H1 (cell line): Measurements from ENCODE around the gene WWP2. TPM values are rescaled to one million over a fixed set of nuclear protein-coding genes. Genes with fewer than 3 reads are reported as not detected.

Experiments
- CTCF ChIA-PET: fragments of 300-600 bp; sonication (Branson Sonifier 250); formaldehyde crosslinking; loops from one replicate; lab custom pipeline; 2021; ENCODE audit not compliant: partially characterized antibody; lab: Charles Lee
- POLR2A ChIA-PET: fragments of 300-600 bp; sonication (Branson Sonifier 250); formaldehyde crosslinking; loops from one replicate; lab custom pipeline; 2021; ENCODE audit warnings: inconsistent platforms; ENCODE audit not compliant: partially characterized antibody; lab: Charles Lee
- DNase-seq, 2 experiments: peaks; one replicate each; pipeline versions ENCODE4 v3.0.0 to v3.0.0-alpha.2; 2010 to 2022; ENCODE audit warnings: low spot score in 2 of 2, low read depth in 1 of 2, mixed read lengths in 1 of 2
- FAIRE-seq: peaks from 2 replicates; lab custom pipeline; 2011; peaks lifted over from hg19 to GRCh38; lab: Jason Lieb, UNC
- H2AFZ ChIP-seq: 2 replicates; pipeline ENCODE4 v1.8.1; 2012; ENCODE audit warnings: low read length, inconsistent platforms
- H2AK5ac ChIP-seq: 2 replicates; pipeline ENCODE4 v1.6.1; 2013; ENCODE audit warnings: low read depth, low read length
- H2BK120ac ChIP-seq: replicated peaks from 2 replicates; pipeline ENCODE3; 2013; ENCODE audit warnings: low read depth, low read length, inconsistent platforms
- H2BK12ac ChIP-seq: 2 replicates; pipeline ENCODE4 v1.6.1; 2013; ENCODE audit warnings: low read depth, low read length
- H2BK15ac ChIP-seq: 2 replicates; pipeline ENCODE4 v1.6.1; 2013; ENCODE audit warnings: low read length
- H2BK20ac ChIP-seq: 2 replicates; pipeline ENCODE4 v1.6.1; 2013; ENCODE audit warnings: low read length
- H2BK5ac ChIP-seq: 2 replicates; pipeline ENCODE4 v1.6.1; 2013; ENCODE audit warnings: low read depth, low read length
- H3K14ac ChIP-seq: 2 replicates; pipeline ENCODE4 v1.6.1; 2013; ENCODE audit warnings: inconsistent platforms; ENCODE audit not compliant: insufficient read length
- H3K18ac ChIP-seq: 2 replicates; pipeline ENCODE4 v1.6.1; 2013; ENCODE audit warnings: low read length; ENCODE audit errors: extremely low read depth
- H3K23ac ChIP-seq: 2 replicates; pipeline ENCODE4 v1.6.1; 2013; ENCODE audit warnings: inconsistent platforms; ENCODE audit not compliant: insufficient read length
- H3K23me2 ChIP-seq: 2 replicates; pipeline ENCODE4 v1.6.1; 2013; ENCODE audit warnings: low read depth, low read length
- H3K27ac ChIP-seq: 2 replicates; pipeline ENCODE4 v1.6.1; 2011; ENCODE audit warnings: low read depth, low read length, inconsistent platforms
- H3K27me3 ChIP-seq, 4 experiments: replicated peaks in 1 of 4; 1 replicate in 1 of 4; 2 replicates in 3 of 4; pipeline versions ENCODE4 v1.6.1 to v1.8.1; 2011 to 2013; ENCODE audit warnings: low read length in 3 of 4, mild to moderate bottlenecking in 3 of 4, inconsistent platforms in 2 of 4, mixed read lengths in 2 of 4, moderate library complexity in 1 of 4; ENCODE audit not compliant: control insufficient read depth in 3 of 4, insufficient read depth in 3 of 4; ENCODE audit errors: extremely low read depth in 1 of 4
- H3K36me3 ChIP-seq, 4 experiments: 2 replicates each; pipeline versions ENCODE4 v1.6.1 to v1.8.1; 2011 to 2013; ENCODE audit warnings: mild to moderate bottlenecking in 4 of 4, low read length in 3 of 4, moderate library complexity in 2 of 4, control low read depth in 1 of 4, inconsistent platforms in 1 of 4; ENCODE audit not compliant: insufficient read depth in 4 of 4, control insufficient read depth in 2 of 4
- H3K4ac ChIP-seq: replicated peaks from 2 replicates; pipeline ENCODE3; 2013; ENCODE audit warnings: low read length, low read depth, mixed read lengths, inconsistent platforms; ENCODE audit not compliant: insufficient read length
- H3K4me1 ChIP-seq, 4 experiments: replicated peaks in 1 of 4; 1 replicate in 1 of 4; 2 replicates in 3 of 4; pipeline versions ENCODE4 v1.6.1 to v1.8.1; 2011 to 2013; ENCODE audit warnings: low read length in 3 of 4, inconsistent platforms in 2 of 4, mixed read lengths in 1 of 4; ENCODE audit not compliant: insufficient read depth in 4 of 4, control insufficient read depth in 3 of 4
- H3K4me2 ChIP-seq, 2 experiments: 2 replicates each; pipeline versions ENCODE4 v1.6.1 to v1.8.1; 2011 to 2013; ENCODE audit warnings: low read depth in 2 of 2, low read length in 2 of 2, control low read depth in 1 of 2, inconsistent platforms in 1 of 2, mild to moderate bottlenecking in 1 of 2; ENCODE audit not compliant: insufficient read depth in 1 of 2
- H3K4me3 ChIP-seq, 4 experiments: fragments of 200-600, 300-600 bp in 1 of 4; sonication (generic), shearing (Covaris generic), sonication (Bioruptor Twin) in 1 of 4; 2 replicates each; pipeline versions ENCODE4 v1.5.1 to v1.8.1; 2011 to 2016; ENCODE audit warnings: low read length in 4 of 4, low read depth in 3 of 4, control low read depth in 2 of 4, inconsistent platforms in 2 of 4, mild to moderate bottlenecking in 2 of 4, mixed read lengths in 1 of 4, moderate library complexity in 1 of 4; ENCODE audit not compliant: insufficient read depth in 2 of 4; ENCODE audit errors: extremely low read depth in 1 of 4
- H3K56ac ChIP-seq: replicated peaks from 2 replicates; pipeline ENCODE3; 2013; ENCODE audit warnings: low read depth, mild to moderate bottlenecking, mixed read lengths, low read length, inconsistent platforms; ENCODE audit not compliant: insufficient read length
- H3K79me1 ChIP-seq: 2 replicates; pipeline ENCODE4 v1.6.1; 2013; ENCODE audit warnings: low read depth, low read length, control low read depth
- H3K79me2 ChIP-seq, 2 experiments: 2 replicates each; pipeline versions ENCODE4 v1.6.1 to v1.8.1; 2012 to 2013; ENCODE audit warnings: low read length in 2 of 2, mild to moderate bottlenecking in 2 of 2, inconsistent platforms in 1 of 2; ENCODE audit not compliant: insufficient read depth in 2 of 2, control insufficient read depth in 1 of 2
- H3K9ac ChIP-seq, 4 experiments: replicated peaks in 1 of 4; 1 replicate in 1 of 4; 2 replicates in 3 of 4; pipeline versions ENCODE4 v1.6.1 to v1.8.1; 2011 to 2013; ENCODE audit warnings: low read depth in 3 of 4, low read length in 3 of 4, control low read depth in 2 of 4, mild to moderate bottlenecking in 2 of 4, moderate library complexity in 2 of 4, inconsistent platforms in 1 of 4; ENCODE audit errors: extremely low read depth in 1 of 4
- H3K9me3 ChIP-seq, 2 experiments: 2 replicates each; pipeline versions ENCODE4 v1.6.1 to v1.8.1; 2012 to 2013; ENCODE audit warnings: mild to moderate bottlenecking in 2 of 2, moderate library complexity in 2 of 2, control low read depth in 1 of 2, inconsistent platforms in 1 of 2, low read depth in 1 of 2, low read length in 1 of 2, mixed read lengths in 1 of 2; ENCODE audit not compliant: insufficient read depth in 2 of 2
- H4K20me1 ChIP-seq, 2 experiments: replicated peaks in 1 of 2; 2 replicates each; pipeline versions ENCODE3 to v1.8.1; 2011 to 2013; ENCODE audit warnings: inconsistent platforms in 2 of 2, low read length in 2 of 2, mild to moderate bottlenecking in 1 of 2; ENCODE audit not compliant: insufficient read depth in 2 of 2, control insufficient read depth in 1 of 2
- H4K5ac ChIP-seq: 2 replicates; pipeline ENCODE4 v1.6.1; 2013; ENCODE audit warnings: low read length, low read depth, mixed read lengths, inconsistent platforms; ENCODE audit not compliant: insufficient read length
- H4K8ac ChIP-seq: 2 replicates; pipeline ENCODE4 v1.8.0; 2013; ENCODE audit warnings: mild to moderate bottlenecking, moderate library complexity, low read length, inconsistent platforms; ENCODE audit not compliant: insufficient read depth; ENCODE audit errors: extremely low read depth
- H4K91ac ChIP-seq: replicated peaks from 2 replicates; pipeline ENCODE3; 2013; ENCODE audit warnings: low read length, mixed read lengths, inconsistent platforms; ENCODE audit not compliant: insufficient read length
- BRCA1 ChIP-seq: IDR thresholded peaks from 2 replicates; pipeline ENCODE4 v1.6.1; 2012; ENCODE audit warnings: low read depth, low read length, improper control_type of control experiment
- KDM5A ChIP-seq: fragments of 200-600 bp; IDR thresholded peaks from 2 replicates; pipeline ENCODE4 v1.7.1; 2012; ENCODE audit warnings: mild to moderate bottlenecking, low read length, inconsistent platforms, mixed read lengths
- SIX5 ChIP-seq: IDR thresholded peaks from 2 replicates; pipeline ENCODE4 v1.6.1; 2011; ENCODE audit warnings: mild to moderate bottlenecking, low read depth, low read length
- TBP ChIP-seq: IDR thresholded peaks from 2 replicates; pipeline ENCODE4 v1.6.1; 2011; ENCODE audit warnings: low read depth, low read length, improper control_type of control experiment
- WGBS, 2 experiments: shearing (Covaris generic) in 1 of 2; methylation state at CpG; one replicate each; pipeline versions ENCODE4 v1.1.6 to v1.1.7; 2013 to 2015; ENCODE audit warnings: low lambda C conversion rate in 2 of 2, mixed read lengths in 2 of 2, inconsistent platforms in 1 of 2, low coverage in 1 of 2, missing lambda C conversion rate in 1 of 2; ENCODE audit not compliant: insufficient replicate concordance in 2 of 2, insufficient coverage in 1 of 2, insufficient read length in 1 of 2; ENCODE audit errors: extremely low coverage in 1 of 2, missing lambda C conversion rate in 1 of 2; 5-methylcytosine and 5-hydroxymethylcytosine counted together
- polyA plus RNA-seq, 7 experiments: library from polyadenylated mRNA; depleted of rRNA in 3 of 7; stranded (reverse) in 5 of 7; unstranded in 2 of 7; fragments of >200 nt in 5 of 7; fragments of 200-250 nt in 2 of 7; gene quantifications; 1 replicate in 5 of 7; 2 replicates in 1 of 7; 4 replicates in 1 of 7; pipeline versions ENCODE4 v1.2.1 to v1.2.3, GENCODE V29; 2011 to 2013; ENCODE audit warnings: missing spikeins in 2 of 7, mixed read lengths in 2 of 7
- total RNA-seq: library from RNA; stranded (reverse); fragmentation: NEBNext Ultra II Directional; extraction: Animal tissue kit (Norgen Biotek cat#: 25700); gene quantifications from 2 replicates; pipeline ENCODE4 v1.2.1, GENCODE V29; 2021

WWP2 gene
- total and polyA plus RNA-seq, 2 of the 8 experiments (the other 6 are each of a cell fraction or from before 2014, with no cell fraction given), result 14.1 to 42.2 TPM

DNA sequence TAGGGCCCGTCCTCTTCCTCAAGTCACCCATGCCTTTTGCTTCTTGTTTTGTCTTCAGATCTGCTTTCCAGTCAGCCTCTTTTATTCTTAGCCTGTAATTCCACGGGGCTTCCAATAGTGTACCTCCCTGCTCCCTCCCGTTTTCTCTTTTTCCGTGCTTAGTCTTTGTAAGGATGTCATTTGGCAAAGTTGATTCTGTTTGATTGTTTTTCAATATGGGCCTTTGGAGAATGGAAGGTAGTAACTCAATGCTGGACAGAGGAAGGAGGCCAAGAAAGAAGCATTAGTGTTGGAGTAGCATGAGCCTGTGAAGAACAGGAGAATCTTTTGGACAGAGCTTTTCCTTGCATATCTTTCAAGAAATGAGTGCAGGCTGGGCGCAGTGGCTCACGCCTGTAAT, 6.5 kb downstream of the WWP2 start:
- no peak overlapping the region for H3K23ac ChIP-seq
- no peak overlapping the region for H2BK120ac ChIP-seq
- peaks cover 4 to 81% of the 10 kb centered on the region in 2 experiments; a peak in 3 of 4 replicates for H3K79me2 ChIP-seq
- H4K20me1 ChIP-seq, result peaks cover 0 to 5% of the 10 kb centered on the region in 2 experiments
- no peak overlapping the region for H2BK12ac ChIP-seq
- no peaks in the 10 kb centered on the region for H3K4me1 ChIP-seq
- POLR2A ChIA-PET, result interaction anchor here (1.2 kb wide), 1 partner anchor 14 kb away, joined by 4 read pairs; the partner anchor contains the start of gene NOB1
- H4K8ac ChIP-seq, result no peak overlapping the region
- no peak overlapping the region for H3K4me2 ChIP-seq
- H3K9ac ChIP-seq, result no peak overlapping the region
- H3K56ac ChIP-seq, result no peak overlapping the region
- CTCF ChIA-PET, result interaction anchor here (1.1 kb wide), 1 partner anchor 479 kb away, joined by 4 read pairs; no protein-coding TSS in a partner anchor
- H2AFZ ChIP-seq, result no peak overlapping the region
- H3K36me3 ChIP-seq, result no peaks in the 10 kb centered on the region
- H3K27me3 ChIP-seq, result no peaks in the 10 kb centered on the region
- H3K23me2 ChIP-seq, result no peaks in the 10 kb centered on the region
- WGBS, 2 experiments, result 88% methylated on average over 6 of the region's 6 CpGs; no CpG with 5 or more reads in 1 of the 2 experiments
- no peak overlapping the region for H3K4me3 ChIP-seq
- H3K79me1 ChIP-seq, result peaks cover 7% of the 10 kb centered on the region
- H2AK5ac ChIP-seq, result no peak overlapping the region
- no peak overlapping the region for H3K18ac ChIP-seq
- no peak for TF ChIP-seq KDM5A
- TF ChIP-seq TBP, result no peak
- no peak for TF ChIP-seq SIX5
- TF ChIP-seq BRCA1, result no peak
- peaks cover 0 to 5% of the 10 kb centered on the region in 2 experiments; a peak in 1 of 4 replicates for H3K9me3 ChIP-seq
- no peak overlapping the region for H3K14ac ChIP-seq
- H2BK5ac ChIP-seq, result no peak overlapping the region
- no peak overlapping the region for H3K27ac ChIP-seq
- DNase-seq, result no peak
- H4K91ac ChIP-seq, result no peak overlapping the region
- H3K4ac ChIP-seq, result no peak overlapping the region
- H2BK20ac ChIP-seq, result no peak overlapping the region
- H2BK15ac ChIP-seq, result no peak overlapping the region
- no peak for FAIRE-seq
- H4K5ac ChIP-seq, result no peak overlapping the region
